Stimulated activated naive B cell treated with anti-CD40 and anti-IgM and Interleukin-4, amounts not matched to agents 10 μg/mL and 1 μg/mL and 100 μg/mL, for 72 hours (primary cell): ENCODE data around the gene MYO5A.
"Not testable (repeated sequence)": the region's sequence is repeated elsewhere in the genome, so short reads cannot be mapped to it uniquely, and the experiment has no call there.

ENCODE experiments used
- ATAC-seq, 2 donors: fragments of 150-1000 bp; cut with Tn5 transposase; replicated peaks; 2 replicates each; pipeline ENCODE4 v1.10.0; 2021; ENCODE audit warnings: moderate library complexity in 1 of 2
- DNase-seq: peaks from one replicate; pipeline ENCODE4 v3.0.0; 2021
- H3K27ac Mint-ChIP-seq: one replicate; pipeline ENCODE4 v1.8.0; 2022; ENCODE audit warnings: mild to moderate bottlenecking, mixed read lengths
- H3K27me3 Mint-ChIP-seq, 2 donors: one replicate each; pipeline ENCODE4 v1.8.0; 2022; ENCODE audit warnings: mixed read lengths in 2 of 2
- H3K36me3 Mint-ChIP-seq, 2 donors: one replicate each; pipeline ENCODE4 v1.8.0; 2022; ENCODE audit warnings: mixed read lengths in 2 of 2, mild to moderate bottlenecking in 1 of 2
- H3K4me1 Mint-ChIP-seq, 2 donors: one replicate each; pipeline ENCODE4 v1.8.0; 2022; ENCODE audit warnings: mixed read lengths in 2 of 2, mild to moderate bottlenecking in 1 of 2
- H3K4me3 Mint-ChIP-seq, 2 donors: one replicate each; pipeline ENCODE4 v1.8.0; 2022; ENCODE audit warnings: mild to moderate bottlenecking in 2 of 2, mixed read lengths in 2 of 2, moderate library complexity in 1 of 2
- H3K9me3 Mint-ChIP-seq, 2 donors: one replicate each; pipeline ENCODE4 v1.8.0; 2022; ENCODE audit warnings: mixed read lengths in 2 of 2, mild to moderate bottlenecking in 1 of 2

Gene MYO5A

GRCh38 chr15:52528564-52529340 is at the start of gene MYO5A:
Gene MYO5A, minus strand, starts transcription at chr15:52528880. Its CDS starts 74 bp downstream, at chr15:52528806.
- peaks cover 19 to 39% of the 10 kb centered on the region in 2 donors for H3K4me1 Mint-ChIP-seq
- H3K27ac Mint-ChIP-seq: peak within 1 kb of the TSS; percentile 88
- peaks cover 0 to 3% of the 10 kb centered on the region in 2 donors for H3K27me3 Mint-ChIP-seq
- H3K9me3 Mint-ChIP-seq: no peaks in the 10 kb centered on the region
- peak; percentile 88 to 90 for ATAC-seq
- peak; percentile 70 for DNase-seq
- H3K36me3 Mint-ChIP-seq: no peaks in the 10 kb centered on the region
- H3K4me3 Mint-ChIP-seq: peak within 1 kb of the TSS; percentile 91 to 92

GRCh38 chr15:52576692-52577091 is 48.0 kb upstream of the MYO5A start:
- no peak overlapping the region for H3K27ac Mint-ChIP-seq
- H3K27me3 Mint-ChIP-seq: no peaks in the 10 kb centered on the region
- H3K4me1 Mint-ChIP-seq: no peaks in the 10 kb centered on the region
- H3K36me3 Mint-ChIP-seq: peaks cover 0 to 11% of the 10 kb centered on the region in 2 donors
- no peak overlapping the region for H3K4me3 Mint-ChIP-seq
- DNase-seq: no peak
- no peak for ATAC-seq
- peaks cover 5 to 10% of the 10 kb centered on the region in 2 donors for H3K9me3 Mint-ChIP-seq

- not testable (repeated sequence) for H3K4me3 Mint-ChIP-seq, H3K9me3 Mint-ChIP-seq, H3K4me1 Mint-ChIP-seq, H3K27ac Mint-ChIP-seq, ATAC-seq, H3K27me3 Mint-ChIP-seq, DNase-seq
- peaks cover 0 to 11% of the 10 kb centered on the region in 2 donors for H3K36me3 Mint-ChIP-seq
Measured at GRCh38 chr15:52575573-52575972, 46.9 kb upstream of the MYO5A start.

GRCh38 chr15:52575072-52575471 is 46.4 kb upstream of the MYO5A start:
- Mint-ChIP-seq H3K9me3 (peaks cover 5 to 10% of the 10 kb centered on the region in 2 donors), H3K27ac (no peak overlapping the region), H3K4me1 (no peaks in the 10 kb centered on the region), H3K4me3 (no peak overlapping the region), H3K27me3 (no peaks in the 10 kb centered on the region), H3K36me3 (peaks cover 0 to 10% of the 10 kb centered on the region in 2 donors)
- no peak for DNase-seq
- ATAC-seq: no peak

GRCh38 chr15:52574623-52575022 is 45.9 kb upstream of the MYO5A start:
- H3K9me3 Mint-ChIP-seq, DNase-seq, H3K4me1 Mint-ChIP-seq, ATAC-seq, H3K27ac Mint-ChIP-seq, H3K27me3 Mint-ChIP-seq, H3K36me3 Mint-ChIP-seq, H3K4me3 Mint-ChIP-seq: not testable (repeated sequence)

GRCh38 chr15:52568601-52569585 is 40.2 kb upstream of the MYO5A start, which contains the start of gene ARPP19:
Gene ARPP19, minus strand, starts transcription at chr15:52569030. Its CDS starts 138 bp downstream, at chr15:52568892.
- ATAC-seq (peak; percentile 84 to 89), DNase-seq (peak; percentile 91)
- Mint-ChIP-seq H3K27ac (peak within 1 kb of the TSS; percentile 98), H3K36me3 (peaks cover 8 to 10% of the 10 kb centered on the region in 2 donors), H3K4me1 (peaks cover 12 to 27% of the 10 kb centered on the region in 2 donors), H3K9me3 (peaks cover 3 to 4% of the 10 kb centered on the region in 2 donors), H3K27me3 (no peaks in the 10 kb centered on the region), H3K4me3 (peak within 1 kb of the TSS; percentile 86 to 96)

GRCh38 chr15:52567871-52568600 is 39.4 kb upstream of the MYO5A start:
- DNase-seq (peak; percentile 34), ATAC-seq (peak; percentile 23 to 33)
- peaks cover 12 to 29% of the 10 kb centered on the region in 2 donors for H3K4me1 Mint-ChIP-seq

GRCh38 chr15:52566889-52567288 is 38.2 kb upstream of the MYO5A start:
- Mint-ChIP-seq H3K36me3 (peaks cover 9 to 15% of the 10 kb centered on the region in 2 donors), H3K27me3 (no peaks in the 10 kb centered on the region), H3K9me3 (peaks cover 0 to 1% of the 10 kb centered on the region in 2 donors), H3K27ac (no peak overlapping the region), H3K4me1 (peaks cover 16 to 37% of the 10 kb centered on the region in 2 donors), H3K4me3 (peak overlapping the region; percentile 86 to 96)
- no peak for DNase-seq
- ATAC-seq: no peak

More at GRCh38 chr15:52567871-52568600, 39.4 kb upstream of the MYO5A start:
- H3K9me3 Mint-ChIP-seq: peaks cover 0 to 1% of the 10 kb centered on the region in 2 donors
- H3K36me3 Mint-ChIP-seq: peaks cover 8 to 10% of the 10 kb centered on the region in 2 donors
- no peaks in the 10 kb centered on the region for H3K27me3 Mint-ChIP-seq
- H3K27ac Mint-ChIP-seq: peak overlapping the region; percentile 98
- H3K4me3 Mint-ChIP-seq: peak overlapping the region; percentile 86 to 96

- DNase-seq, H3K9me3 Mint-ChIP-seq, H3K27me3 Mint-ChIP-seq: not testable (repeated sequence)
- ATAC-seq: peak; percentile 54 to 57
- peak overlapping the region; percentile 40 to 50 for H3K4me3 Mint-ChIP-seq
- peaks cover 11 to 15% of the 10 kb centered on the region in 2 donors for H3K36me3 Mint-ChIP-seq
- peak overlapping the region; percentile 87 for H3K27ac Mint-ChIP-seq
- H3K4me1 Mint-ChIP-seq: peaks cover 18 to 42% of the 10 kb centered on the region in 2 donors
Measured at GRCh38 chr15:52565417-52566358, 37.0 kb upstream of the MYO5A start.

GRCh38 chr15:52563501-52564060 is 34.9 kb upstream of the MYO5A start:
- Mint-ChIP-seq H3K27ac (no peak overlapping the region), H3K4me3 (no peak overlapping the region), H3K4me1 (peaks cover 25 to 54% of the 10 kb centered on the region in 2 donors), H3K36me3 (peaks cover 19 to 28% of the 10 kb centered on the region in 2 donors), H3K9me3 (no peaks in the 10 kb centered on the region), H3K27me3 (no peaks in the 10 kb centered on the region)
- ATAC-seq (no peak), DNase-seq (no peak)

- no peaks in the 10 kb centered on the region for H3K27me3 Mint-ChIP-seq
- ATAC-seq: peak; percentile 31 to 41
- DNase-seq: no peak
- H3K4me3 Mint-ChIP-seq: no peak overlapping the region
- H3K27ac Mint-ChIP-seq: no peak overlapping the region
- peaks cover 13 to 33% of the 10 kb centered on the region in 2 donors for H3K36me3 Mint-ChIP-seq
- H3K4me1 Mint-ChIP-seq: peaks cover 23 to 48% of the 10 kb centered on the region in 2 donors
- no peaks in the 10 kb centered on the region for H3K9me3 Mint-ChIP-seq
Measured at GRCh38 chr15:52559575-52559974, 30.9 kb upstream of the MYO5A start.

- Mint-ChIP-seq H3K4me3 (peak overlapping the region in 1 of 2 donors; percentile 22), H3K4me1 (peaks cover 24 to 44% of the 10 kb centered on the region in 2 donors), H3K9me3 (no peaks in the 10 kb centered on the region), H3K27ac (peak overlapping the region; percentile 84), H3K36me3 (peaks cover 13 to 39% of the 10 kb centered on the region in 2 donors), H3K27me3 (no peaks in the 10 kb centered on the region)
- peak in 1 of 2 donors; percentile 43 for ATAC-seq
- no peak for DNase-seq
Measured at GRCh38 chr15:52559022-52559421, 30.3 kb upstream of the MYO5A start.
